Measurements from ENCODE around the gene LRRC23.

GRCh38 chr12:6863033-6863432, 41.6 kb upstream of the LRRC23 start:
- TF ChIP-seq EZH2 (IDR thresholded peaks at IDR 0.05; ENCODE audit: borderline replicate concordance, low read length) (no peak), CTCF (IDR thresholded peaks at IDR 0.05; ENCODE audit: low read length) (no peak)
